Activated CD4-positive, CD25-positive, alpha-beta regulatory T cell treated with anti-CD3 and anti-CD28 coated beads, Interleukin-2, amount 50 U/mL, for 24 hours (primary cell): Measurements from ENCODE around the gene ATF4.

Source experiments
- ATAC-seq, 2 donors: fragments of 150-1000 bp; cut with Tn5 transposase; one replicate each; pipeline ENCODE4 v1.10.0; 2021; ENCODE audit warnings: mild to moderate bottlenecking in 1 of 2, moderate library complexity in 1 of 2

ATF4 gene

GRCh38 chr22:39529487-39529851 lies 9.1 kb downstream of the ATF4 start:
- no peak for ATAC-seq

- ATAC-seq, result no peak
Measured at GRCh38 chr22:39530116-39530515, 9.8 kb downstream of the ATF4 start.

- no peak for ATAC-seq
Measured at GRCh38 chr22:39530692-39531331, 10.4 kb downstream of the ATF4 start.

- peak; percentile 87 to 88 for ATAC-seq
Measured at GRCh38 chr22:39532215-39533073, 12.1 kb downstream of the ATF4 start, which contains the start of gene RPS19BP1. RPS19BP1 (minus strand) TSS chr22:39532748; CDS start chr22:39532738, 10 bp downstream.

- ATAC-seq, result no peak
Measured at GRCh38 chr22:39534092-39534506, 13.7 kb downstream of the ATF4 start.

GRCh38 chr22:39534591-39535356 lies 14.4 kb downstream of the ATF4 start:
- peak; percentile 18 to 19 for ATAC-seq

GRCh38 chr22:39535357-39535725 lies 15.0 kb downstream of the ATF4 start:
- no peak for ATAC-seq

- no peak for ATAC-seq
Measured at GRCh38 chr22:39535831-39536449, 15.6 kb downstream of the ATF4 start.

- no peak for ATAC-seq
Measured at GRCh38 chr22:39536711-39537110, 16.3 kb downstream of the ATF4 start.

GRCh38 chr22:39537975-39538374 lies 17.6 kb downstream of the ATF4 start:
- no peak for ATAC-seq

- peak in 1 of 2 donors; percentile 41 for ATAC-seq
Measured at GRCh38 chr22:39543095-39543494, 22.7 kb downstream of the ATF4 start.

GRCh38 chr22:39545386-39546365 lies 25.3 kb downstream of the ATF4 start:
- peak in 1 of 2 donors; percentile 48 for ATAC-seq

- no peak for ATAC-seq
Measured at GRCh38 chr22:39546889-39547586, 26.7 kb downstream of the ATF4 start.

GRCh38 chr22:39547587-39547947 lies 27.2 kb downstream of the ATF4 start:
- no peak for ATAC-seq

- ATAC-seq, result no peak
Measured at GRCh38 chr22:39553429-39553828, 33.1 kb downstream of the ATF4 start.

GRCh38 chr22:39554151-39554550 lies 33.8 kb downstream of the ATF4 start:
- ATAC-seq, result no peak

GRCh38 chr22:39556970-39557841 lies 36.8 kb downstream of the ATF4 start:
- peak; percentile 62 to 71 for ATAC-seq

- no peak for ATAC-seq
Measured at GRCh38 chr22:39558254-39558727, 37.9 kb downstream of the ATF4 start.

- no peak for ATAC-seq
Measured at GRCh38 chr22:39558950-39559349, 38.6 kb downstream of the ATF4 start.
